ENCODE measurements around the gene HHIPL2.
A peak's percentile ranks its signal among the peaks of the same experiment; 100 is the strongest.

HHIPL2 gene

DNA sequence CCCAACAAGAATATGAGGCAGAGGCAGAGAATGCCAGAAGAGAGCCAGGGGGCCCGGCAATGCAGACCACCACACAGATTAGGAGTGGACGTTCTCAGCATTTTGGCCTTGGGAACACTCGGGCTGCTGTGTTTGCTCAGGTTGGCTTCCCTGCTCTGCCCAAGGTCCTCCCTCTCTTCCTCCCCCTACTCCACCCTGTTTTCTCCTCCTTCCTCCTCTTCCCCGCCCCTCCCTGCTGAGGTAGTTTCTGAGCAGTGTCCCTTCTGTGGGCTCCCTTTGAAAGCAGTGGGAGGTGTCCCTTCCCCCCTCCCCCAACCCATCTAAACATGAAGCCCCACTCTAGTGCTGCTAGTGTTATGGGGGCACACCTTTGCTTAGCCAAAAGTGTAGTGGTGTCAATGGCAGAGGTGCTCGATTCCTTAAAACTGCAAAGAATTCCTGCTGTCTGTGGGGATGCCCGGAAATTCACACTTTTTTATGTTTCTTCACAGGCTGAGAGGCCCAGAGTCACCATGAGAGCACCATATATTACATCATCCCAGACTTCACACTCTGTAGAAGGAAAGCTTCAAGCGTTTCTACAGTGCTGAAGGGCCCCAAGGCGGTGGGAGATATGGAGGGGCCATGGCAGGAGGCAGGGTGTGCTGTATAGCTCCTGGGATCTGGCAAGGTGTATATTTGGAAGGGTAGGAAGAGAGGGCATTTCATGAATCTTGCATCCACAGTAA is at the start of gene HHIPL2:
HHIPL2 (minus strand) TSS at position 161 of the 728 bp plus-strand sequence; CDS start at position 101, 60 bp downstream.
- no peak for DNase-seq

DNA sequence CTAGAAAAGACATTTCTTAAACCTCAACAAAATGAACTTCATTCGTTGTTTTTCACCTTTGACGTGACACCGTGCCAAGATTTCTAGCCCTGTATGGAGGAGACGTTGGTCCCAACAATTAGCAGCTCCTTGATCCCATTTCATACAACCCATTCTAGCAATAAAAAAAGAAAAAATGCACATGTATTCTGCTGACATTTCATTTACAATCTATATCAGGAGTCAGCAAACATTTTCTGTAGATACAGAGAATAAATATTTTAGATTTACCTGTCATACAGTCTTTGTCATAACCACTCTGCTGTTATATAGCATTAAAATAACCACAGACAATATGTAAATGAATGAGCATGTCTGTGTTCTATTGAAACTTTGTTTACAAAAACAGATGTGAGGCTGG is 48.8 kb upstream of the HHIPL2 start:
- no peak for DNase-seq

DNA sequence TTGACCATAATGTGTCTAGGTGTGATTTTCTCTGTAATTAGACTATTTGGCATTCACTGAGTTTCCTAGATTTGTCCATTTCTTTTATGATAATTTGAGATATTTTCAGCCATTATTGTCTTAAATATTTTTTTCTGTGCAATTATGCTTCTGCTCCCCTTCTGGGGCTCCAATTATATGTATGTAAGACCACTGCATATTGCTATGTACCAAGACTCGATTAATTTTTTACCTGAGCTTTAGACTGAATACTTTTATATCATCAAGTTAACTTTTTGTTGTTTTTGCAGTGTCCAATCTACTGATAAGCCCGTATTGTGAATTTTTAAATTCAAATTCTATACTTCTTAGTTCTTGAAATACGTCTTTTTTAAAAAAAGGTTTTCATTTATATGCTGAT is 46.9 kb upstream of the HHIPL2 start:
- no peak for DNase-seq

DNA sequence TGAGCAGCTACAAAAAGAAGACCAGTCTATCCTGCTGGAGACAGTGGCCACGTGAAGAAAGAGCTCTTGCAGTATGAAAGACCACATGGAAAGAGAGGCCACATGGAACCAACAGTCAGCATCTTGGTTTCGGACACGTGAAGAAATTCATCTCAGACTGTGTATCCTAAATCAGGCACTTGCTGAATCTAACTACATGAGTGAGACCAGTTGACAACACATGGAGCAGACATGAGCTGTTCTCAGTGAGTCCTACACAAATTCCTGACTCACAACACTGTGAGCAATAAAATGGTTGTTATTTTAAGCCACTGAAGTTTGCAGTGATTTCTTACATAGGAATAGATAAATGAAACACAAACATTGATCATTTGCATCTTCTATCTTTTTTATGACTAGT is 44.3 kb upstream of the HHIPL2 start:
- no peak for DNase-seq

DNA sequence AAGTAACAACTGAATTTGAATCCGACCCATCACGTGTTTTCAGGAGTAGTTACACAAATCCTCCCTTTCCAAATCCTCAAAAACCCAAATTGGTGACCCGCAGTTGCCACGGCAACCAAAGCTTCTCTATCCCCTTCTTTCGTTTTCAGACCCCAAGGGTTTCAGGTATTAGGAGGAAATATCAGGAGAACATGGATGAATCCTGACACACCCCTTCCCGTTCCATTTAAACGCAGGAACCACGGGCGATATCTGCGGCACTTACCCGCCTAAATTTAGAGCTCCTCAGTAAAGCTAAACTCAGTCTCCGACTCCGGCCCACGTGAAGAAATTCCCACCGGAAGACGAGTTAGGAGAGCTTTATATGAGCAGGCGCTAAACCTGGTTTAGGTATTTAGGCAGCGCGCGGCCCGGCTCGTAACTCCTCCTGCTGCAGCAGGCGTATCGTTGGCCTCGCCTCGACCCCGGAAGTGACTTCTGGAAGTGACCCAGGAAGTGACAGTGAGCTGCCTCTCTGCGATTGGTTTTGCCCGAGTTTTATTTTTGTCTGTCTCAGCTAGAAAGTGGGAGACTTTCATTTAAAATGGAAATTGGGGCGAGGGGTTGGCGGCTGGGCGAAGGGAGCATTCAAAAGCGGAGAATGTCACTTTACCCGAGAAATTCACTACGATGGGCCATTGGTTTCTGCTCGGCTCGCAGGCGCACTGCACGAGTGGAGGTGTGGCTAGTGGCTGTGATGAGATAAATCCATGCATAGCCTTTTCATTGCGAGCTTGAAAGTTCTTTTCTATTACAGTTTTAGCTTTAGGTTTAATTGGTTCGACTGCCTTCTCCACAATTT is 41.8 kb upstream of the HHIPL2 start, which contains the start of gene TAF1A:
TAF1A (minus strand) TSS at position 472 of the 841 bp plus-strand sequence.
- DNase-seq = peak; percentile 90

DNA sequence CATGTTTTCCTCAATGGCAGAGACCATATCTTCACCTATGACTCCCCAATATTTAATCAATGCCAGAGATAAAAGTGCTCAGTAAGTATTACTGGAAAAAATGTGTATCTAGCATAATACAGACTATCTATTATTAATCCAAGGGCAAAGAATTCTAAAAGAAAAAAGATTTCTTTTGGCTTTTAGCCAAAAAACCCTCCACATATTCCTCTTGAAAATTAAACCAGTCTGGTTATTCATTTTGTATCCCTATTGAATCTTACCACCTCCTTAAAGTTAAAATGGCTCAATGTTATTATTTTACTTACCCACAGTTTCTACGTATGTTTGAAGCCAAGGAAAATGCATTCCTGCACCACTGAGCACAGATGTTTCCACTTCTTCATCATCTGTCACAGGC is 40.2 kb upstream of the HHIPL2 start:
- no peak for DNase-seq

DNA sequence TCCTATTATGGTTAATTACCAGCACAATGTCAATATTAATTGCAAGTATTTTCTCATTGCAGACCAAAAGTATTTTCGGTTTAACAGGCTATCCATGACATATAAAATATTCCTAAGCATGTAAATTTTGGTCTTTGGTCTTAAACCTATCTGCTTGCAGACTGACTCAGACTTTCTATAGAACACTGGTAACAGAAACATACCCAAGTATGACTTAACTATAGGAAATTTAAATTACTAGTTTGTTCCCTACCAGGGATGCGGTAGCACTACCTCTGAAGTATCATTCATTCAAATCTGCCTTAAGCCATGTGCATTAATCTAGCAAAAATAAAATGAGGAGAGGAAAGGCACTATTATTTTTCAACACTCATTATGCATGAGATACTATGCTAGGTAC is 38.9 kb upstream of the HHIPL2 start:
- DNase-seq = no peak

DNA sequence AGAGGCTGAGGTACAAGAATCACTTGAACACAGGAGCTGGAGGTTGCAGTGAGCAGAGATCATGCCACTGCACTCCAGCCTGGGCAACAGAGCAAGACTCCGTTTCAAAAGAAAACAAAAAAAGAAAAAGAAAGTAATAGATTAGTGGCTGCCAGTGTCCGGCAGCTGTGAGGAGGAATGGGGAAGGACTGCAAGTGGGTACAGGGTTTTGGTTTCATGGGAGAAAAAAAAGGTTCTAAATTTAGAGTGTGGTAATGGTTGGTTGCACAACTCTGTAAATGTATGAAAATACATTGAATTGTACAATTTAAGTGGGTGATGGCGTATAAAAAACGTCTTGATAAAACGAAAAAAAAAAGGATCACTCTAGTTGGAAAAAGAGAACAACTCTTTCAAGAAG is 35.2 kb upstream of the HHIPL2 start:
- DNase-seq = no peak

DNA sequence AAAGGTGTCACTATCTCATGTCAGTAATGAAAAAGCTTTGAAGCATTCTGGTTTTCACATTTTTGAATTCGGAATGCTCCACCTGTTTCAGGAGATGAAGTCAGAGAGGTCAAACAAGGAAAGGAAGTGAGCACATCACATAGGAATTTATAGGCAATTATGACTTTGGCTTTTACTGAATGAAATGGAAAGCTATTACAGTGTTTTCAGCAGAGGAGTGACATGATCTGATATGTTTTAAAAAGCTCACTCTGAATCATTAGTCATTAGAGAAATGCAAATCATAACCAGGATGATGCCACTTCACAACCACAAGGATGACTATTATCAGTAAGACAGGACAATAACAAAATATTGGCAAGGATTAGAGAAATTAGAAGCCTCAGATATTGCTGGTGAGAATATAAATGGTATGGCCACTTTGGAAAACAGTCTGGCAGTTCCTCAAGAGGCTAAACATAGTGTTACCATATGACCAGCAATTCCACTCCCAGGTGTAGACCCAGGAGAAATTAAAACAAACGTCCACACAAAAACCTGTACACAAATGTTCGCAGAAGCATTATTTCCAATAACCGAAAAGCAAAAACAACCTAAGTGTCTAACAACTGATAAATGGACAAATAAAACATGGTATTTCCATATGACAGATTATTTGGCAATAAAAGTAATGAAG is 34.3 kb upstream of the HHIPL2 start:
- no peak for DNase-seq

DNA sequence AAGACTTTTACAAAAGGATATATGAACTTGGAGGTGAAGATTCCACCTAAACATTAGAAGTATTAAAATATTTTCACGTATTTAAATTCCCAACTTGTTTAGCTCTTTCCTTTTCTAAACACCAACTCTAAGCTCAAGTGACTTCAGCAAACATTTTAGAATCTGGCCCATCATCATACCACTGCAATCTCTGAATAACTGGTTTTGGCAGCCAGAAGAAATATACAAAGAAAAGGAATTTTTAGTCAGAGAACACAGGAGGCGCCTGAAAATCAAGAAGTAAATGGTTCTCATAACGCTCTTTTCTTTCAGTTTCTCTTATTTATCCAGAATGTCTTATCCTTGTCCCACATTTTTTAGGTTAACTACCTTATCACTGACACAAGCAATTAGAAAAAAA is 31.4 kb upstream of the HHIPL2 start:
- no peak for DNase-seq

DNA sequence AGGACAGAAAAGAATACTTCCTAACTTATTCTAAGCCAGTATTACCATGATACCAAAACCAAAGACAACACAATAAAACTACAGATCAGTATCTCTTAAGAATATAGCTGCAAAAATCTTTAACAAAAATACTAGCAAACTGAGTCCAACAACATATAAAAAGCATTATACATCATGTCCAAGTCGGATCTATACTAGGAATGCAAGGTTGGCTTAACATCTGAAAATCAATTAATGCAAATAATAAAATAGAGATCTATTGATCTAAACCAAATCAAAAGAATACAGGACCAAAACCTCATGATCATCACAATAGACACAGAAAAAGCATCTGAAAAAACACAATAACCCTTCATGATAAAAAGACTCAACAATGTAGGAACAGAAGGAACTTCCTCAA is 22.9 kb upstream of the HHIPL2 start:
- DNase-seq = no peak

DNA sequence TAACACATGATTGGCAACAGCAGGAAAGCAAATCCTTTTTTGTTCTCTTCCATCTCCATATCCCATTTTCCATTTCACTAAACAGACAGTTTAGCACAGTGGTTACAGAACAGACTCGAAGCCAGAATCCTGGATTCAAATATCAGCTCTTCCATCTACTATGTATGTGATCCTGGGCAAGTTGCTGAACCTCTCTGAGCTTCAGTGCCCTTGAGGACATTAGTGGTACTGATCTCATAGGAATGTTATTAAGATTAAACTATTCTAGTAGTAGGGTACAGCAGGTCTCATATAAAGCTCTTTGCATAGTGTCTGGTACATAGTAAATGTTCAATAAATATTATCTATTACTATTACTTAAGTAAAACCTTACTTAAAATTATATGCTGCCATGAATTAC is 13.8 kb upstream of the HHIPL2 start:
- DNase-seq = no peak

DNA sequence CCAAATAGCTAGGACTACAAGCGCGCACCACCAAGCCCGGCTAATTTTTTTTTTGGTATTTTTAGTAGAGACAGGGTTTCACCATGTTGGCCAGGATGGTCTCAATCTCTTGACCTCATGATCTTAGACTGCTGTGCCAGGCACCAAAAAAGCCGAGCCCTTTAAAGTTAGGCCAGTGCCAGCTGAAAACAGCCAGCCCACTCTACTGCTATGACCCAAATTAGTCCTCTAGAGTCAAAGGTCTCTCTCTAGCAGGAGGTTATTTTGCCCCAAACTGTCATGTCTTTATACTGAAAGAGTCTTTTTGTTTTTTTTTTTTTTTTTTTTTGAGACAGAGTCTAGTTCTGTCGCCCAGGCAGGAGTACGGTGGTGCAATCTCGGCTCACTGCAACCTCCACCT is 9.7 kb upstream of the HHIPL2 start:
- DNase-seq = no peak

DNA sequence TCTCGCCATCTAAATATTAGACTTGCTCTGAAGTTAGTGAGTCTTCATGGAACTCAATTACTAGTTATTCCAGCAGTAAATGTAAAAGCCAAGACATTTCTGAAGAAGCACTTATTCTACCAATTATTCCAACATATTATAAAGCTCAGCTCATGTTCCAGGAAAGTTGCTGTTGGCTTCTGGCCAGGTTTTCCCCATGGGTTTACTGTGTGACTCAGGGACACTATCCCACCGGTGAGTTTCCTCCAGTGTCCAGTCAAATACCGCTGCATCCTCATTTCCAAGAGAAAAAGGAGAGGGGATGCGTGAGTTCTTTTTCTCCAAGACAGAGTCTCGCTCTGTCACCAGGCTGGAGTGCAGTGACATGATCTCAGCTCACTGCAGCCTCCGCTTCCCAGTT is 9.2 kb upstream of the HHIPL2 start:
- no peak for DNase-seq

DNA sequence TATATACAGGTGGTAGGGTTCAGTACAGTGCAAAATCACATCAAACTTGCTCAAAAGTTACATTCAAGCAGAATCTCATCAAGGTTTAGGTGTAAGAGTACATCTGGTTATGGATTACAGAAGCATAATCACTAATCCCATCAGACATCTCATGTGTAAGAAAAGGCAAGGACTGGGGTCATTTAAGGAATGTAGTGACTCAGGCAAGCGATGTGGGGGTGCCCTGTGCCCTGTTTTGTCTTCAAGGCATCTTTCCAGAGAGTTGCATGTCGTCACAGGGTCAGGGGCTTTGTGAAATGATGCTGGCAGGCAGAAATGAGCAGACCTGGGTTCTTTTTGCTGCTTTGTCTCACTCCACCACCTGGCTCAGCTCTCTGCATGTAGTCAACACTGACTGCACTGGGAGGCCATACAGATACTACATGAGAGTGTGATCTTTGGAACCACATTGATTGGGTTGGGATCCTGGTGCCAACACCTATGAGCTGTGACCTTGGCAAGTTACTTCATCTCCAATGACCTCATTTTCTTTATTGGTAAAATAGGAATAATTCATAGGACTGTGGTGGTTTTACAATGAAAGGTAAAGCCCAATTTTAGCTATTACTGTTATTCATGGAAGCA is 8.2 kb upstream of the HHIPL2 start:
- no peak for DNase-seq

DNA sequence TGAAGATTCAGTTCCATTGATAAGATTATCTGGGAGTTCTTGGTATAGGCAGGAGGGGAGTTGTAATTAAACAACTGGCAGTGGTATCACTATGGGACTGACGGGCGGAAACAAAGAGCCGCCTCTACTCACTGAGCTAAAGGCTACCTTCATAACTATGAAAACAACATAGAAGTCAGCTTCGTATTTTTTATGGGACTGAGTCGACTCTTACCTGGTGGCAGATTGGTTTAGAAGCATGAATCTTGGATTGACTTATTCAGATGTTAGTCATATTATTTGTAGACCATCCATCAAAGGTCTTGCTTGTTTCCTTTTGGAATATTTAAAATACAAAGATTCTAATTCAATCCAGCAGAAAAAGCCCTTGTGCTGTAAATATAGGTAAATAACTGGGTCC is 6.3 kb upstream of the HHIPL2 start:
- no peak for DNase-seq

DNA sequence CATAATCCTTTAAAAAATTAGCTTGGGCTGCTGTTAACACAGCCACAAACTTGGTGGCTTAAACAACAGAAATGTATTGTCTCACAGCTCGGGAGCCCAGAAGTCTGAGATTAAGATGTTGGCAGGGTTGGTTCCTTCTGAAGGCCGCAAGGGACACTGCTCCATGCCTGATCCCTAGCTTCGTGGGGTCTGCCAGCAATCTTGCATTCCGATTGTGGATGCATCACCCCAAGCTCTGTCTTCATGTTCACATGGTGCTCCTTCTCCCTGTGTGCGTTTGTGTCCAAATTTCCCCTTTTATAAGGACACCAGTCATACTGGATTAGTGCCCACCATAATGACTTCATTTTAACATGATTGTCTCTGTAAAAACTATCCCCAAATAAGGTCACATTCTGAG is 5.0 kb upstream of the HHIPL2 start:
- no peak for DNase-seq

DNA sequence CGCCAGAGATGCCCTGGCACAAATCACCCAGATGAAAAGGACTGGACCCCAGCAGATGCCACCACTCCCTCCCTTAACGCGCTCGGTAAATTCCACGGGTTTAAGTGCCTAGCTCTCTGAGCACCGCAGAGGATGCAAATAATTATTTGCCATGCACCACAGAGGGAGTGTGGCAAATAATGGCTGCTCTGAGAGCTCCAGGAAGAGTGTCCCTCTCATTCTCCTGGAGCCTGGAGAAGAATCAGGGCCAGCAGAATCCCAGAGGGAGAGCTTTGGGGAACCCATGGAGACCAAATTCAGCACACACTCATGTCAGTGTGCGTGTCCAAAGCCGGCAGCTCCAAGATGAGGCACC is 667 bp downstream of the HHIPL2 start:
- DNase-seq = no peak

DNA sequence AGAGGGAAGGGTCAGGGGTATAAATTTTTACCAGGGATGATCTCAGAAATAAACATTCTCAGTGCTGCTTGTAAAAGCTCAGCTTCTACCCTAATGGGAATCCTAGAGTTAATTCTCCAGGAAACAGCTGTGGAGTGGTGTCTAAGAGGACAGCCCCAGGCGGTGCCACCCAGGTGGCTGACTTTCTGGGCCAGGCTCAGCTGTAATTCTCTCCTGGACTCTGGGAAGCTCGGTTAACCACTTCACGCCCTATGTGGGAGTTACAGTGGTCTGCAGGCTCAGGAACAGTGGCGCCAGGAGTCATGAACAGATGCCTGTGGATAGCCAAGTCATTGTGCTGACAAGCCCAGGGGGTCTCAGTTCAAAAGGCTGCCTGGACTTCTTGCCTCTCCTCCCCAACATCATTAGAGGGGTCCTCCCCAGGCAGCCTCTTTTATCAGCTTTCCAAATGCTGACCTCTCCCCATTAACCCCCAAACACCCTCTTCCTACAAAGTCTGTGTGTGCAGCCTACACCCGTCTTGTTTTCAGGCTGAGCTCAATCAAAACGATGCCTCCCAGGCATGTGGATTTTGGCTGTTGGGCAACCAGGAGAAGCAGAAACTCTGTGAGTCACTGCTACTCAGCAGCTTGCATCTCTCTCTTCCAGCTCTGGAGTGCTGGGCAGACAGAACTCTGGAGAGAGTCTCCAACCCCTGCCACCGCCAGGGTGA is 1.2 kb downstream of the HHIPL2 start:
- peak; percentile 45 for DNase-seq

DNA sequence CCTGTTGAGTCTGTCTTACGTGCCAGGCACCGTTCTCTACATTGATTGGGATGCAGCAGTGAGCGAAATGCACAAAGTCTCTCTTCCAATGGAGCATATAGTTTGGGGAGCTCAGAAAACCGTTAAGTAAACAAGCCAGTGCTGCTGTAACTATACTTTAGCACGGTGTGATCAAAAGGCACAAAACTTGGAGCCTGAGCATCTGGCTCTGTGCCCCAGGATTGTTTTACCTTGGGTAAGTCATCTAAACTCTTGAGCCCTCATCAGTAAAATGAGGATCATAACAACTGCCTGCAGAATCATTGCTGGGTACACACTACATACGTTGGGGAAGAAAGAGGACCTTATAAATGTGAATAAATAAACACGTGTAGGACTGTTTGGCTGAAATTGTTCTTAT is 1.8 kb downstream of the HHIPL2 start:
- peak; percentile 4 for DNase-seq

DNA sequence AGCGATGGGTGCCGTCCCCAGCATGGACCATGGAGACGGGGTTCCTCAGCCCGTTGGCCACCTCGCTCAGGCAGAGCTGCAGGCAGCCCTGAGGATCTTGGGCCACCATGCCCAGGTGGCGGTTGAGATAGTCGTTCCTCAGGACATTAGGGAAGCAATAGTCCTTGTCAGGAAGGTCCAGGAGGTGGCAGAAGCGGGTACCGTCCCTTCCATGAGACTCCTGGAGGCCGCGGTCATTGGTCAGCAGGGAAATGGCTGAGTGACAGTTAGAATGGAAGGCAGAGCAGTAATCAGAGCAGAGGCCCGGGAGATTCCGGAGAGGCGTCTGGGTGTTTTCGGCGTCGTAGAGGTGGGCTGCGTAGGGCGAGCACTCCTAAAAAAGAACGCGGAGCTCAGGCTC is 4.1 kb downstream of the HHIPL2 start:
- DNase-seq = no peak

DNA sequence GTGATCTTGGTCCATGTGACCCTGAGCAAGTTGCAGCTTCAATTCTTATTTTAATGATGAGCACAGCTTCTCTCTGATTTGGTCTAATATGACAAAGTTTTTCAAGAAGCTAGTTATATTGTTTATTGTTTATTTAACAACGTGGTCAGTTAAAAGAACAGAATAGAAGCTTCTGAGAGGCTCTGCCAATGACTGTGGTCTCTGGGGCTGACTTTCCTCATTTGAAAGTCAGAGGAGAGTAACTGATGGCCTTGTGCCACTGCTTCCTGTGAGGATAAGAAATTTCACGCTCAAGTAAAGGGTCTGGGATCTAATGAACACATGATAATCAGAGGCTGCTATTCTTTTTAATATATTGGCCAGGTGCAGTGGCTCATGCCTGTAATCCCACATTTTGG is 7.3 kb downstream of the HHIPL2 start:
- no peak for DNase-seq

Measured in retina (tissue), 1 donor.